Neural crest cell (in vitro differentiated cells): Measurements from ENCODE around the gene HEATR5A. TPM values are rescaled to one million over a fixed set of nuclear protein-coding genes. Genes with fewer than 3 reads are reported as not detected.

ENCODE experiments used
- DNase-seq: peaks from one replicate; pipeline ENCODE4 v3.0.0; 2021; ENCODE audit warnings: low read depth, mixed read lengths, low spot score
- H3K27ac Mint-ChIP-seq: one replicate; pipeline ENCODE4 v1.8.0; 2021; ENCODE audit warnings: mild to moderate bottlenecking, mixed read lengths; ENCODE audit not compliant: unreplicated experiment
- H3K27me3 Mint-ChIP-seq: 2 replicates; pipeline ENCODE4 v1.8.0; 2021; ENCODE audit warnings: low read depth, mild to moderate bottlenecking, mixed read lengths
- H3K36me3 Mint-ChIP-seq: 2 replicates; pipeline ENCODE4 v1.8.0; 2021; ENCODE audit warnings: low read depth, mild to moderate bottlenecking, mixed read lengths
- H3K4me1 Mint-ChIP-seq: 2 replicates; pipeline ENCODE4 v1.8.0; 2021; ENCODE audit warnings: mixed read lengths
- H3K4me3 Mint-ChIP-seq: one replicate; pipeline ENCODE4 v1.8.0; 2021; ENCODE audit warnings: mild to moderate bottlenecking, mixed read lengths
- H3K9me3 Mint-ChIP-seq: 2 replicates; pipeline ENCODE4 v1.8.0; 2021; ENCODE audit warnings: mixed read lengths
- total RNA-seq: library from RNA; stranded (reverse); gene quantifications from 2 replicates; pipeline ENCODE4 v1.2.1, GENCODE V29; 2021
- TF ChIP-seq, protein P1 (sequence below): fragments of 200-600 bp; sonication (generic); conservative IDR thresholded peaks from 2 replicates; pipeline ENCODE4 v1.5.0; 2021; ENCODE audit warnings: antibody characterized with exemption, mild to moderate bottlenecking

The HEATR5A gene
- total RNA-seq, 1 donor from 2014 or later = 32.6 TPM

GRCh38 chr14:31255286-31255685 is 165.1 kb downstream of the HEATR5A start:
- no peak overlapping the region for H3K27ac Mint-ChIP-seq
- H3K9me3 Mint-ChIP-seq = peaks cover 3% of the 10 kb centered on the region
- H3K4me1 Mint-ChIP-seq = no peaks in the 10 kb centered on the region
- DNase-seq = no peak
- TF ChIP-seq, protein P1, sequence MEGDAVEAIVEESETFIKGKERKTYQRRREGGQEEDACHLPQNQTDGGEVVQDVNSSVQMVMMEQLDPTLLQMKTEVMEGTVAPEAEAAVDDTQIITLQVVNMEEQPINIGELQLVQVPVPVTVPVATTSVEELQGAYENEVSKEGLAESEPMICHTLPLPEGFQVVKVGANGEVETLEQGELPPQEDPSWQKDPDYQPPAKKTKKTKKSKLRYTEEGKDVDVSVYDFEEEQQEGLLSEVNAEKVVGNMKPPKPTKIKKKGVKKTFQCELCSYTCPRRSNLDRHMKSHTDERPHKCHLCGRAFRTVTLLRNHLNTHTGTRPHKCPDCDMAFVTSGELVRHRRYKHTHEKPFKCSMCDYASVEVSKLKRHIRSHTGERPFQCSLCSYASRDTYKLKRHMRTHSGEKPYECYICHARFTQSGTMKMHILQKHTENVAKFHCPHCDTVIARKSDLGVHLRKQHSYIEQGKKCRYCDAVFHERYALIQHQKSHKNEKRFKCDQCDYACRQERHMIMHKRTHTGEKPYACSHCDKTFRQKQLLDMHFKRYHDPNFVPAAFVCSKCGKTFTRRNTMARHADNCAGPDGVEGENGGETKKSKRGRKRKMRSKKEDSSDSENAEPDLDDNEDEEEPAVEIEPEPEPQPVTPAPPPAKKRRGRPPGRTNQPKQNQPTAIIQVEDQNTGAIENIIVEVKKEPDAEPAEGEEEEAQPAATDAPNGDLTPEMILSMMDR = no peak
- H3K36me3 Mint-ChIP-seq = no peaks in the 10 kb centered on the region
- no peak overlapping the region for H3K4me3 Mint-ChIP-seq
- no peaks in the 10 kb centered on the region for H3K27me3 Mint-ChIP-seq

- no peaks in the 10 kb centered on the region for H3K4me1 Mint-ChIP-seq
- DNase-seq = no peak
- no peaks in the 10 kb centered on the region for H3K27me3 Mint-ChIP-seq
- no peaks in the 10 kb centered on the region for H3K36me3 Mint-ChIP-seq
- no peak overlapping the region for H3K27ac Mint-ChIP-seq
- no peaks in the 10 kb centered on the region for H3K9me3 Mint-ChIP-seq
- H3K4me3 Mint-ChIP-seq = no peak overlapping the region
- TF ChIP-seq, protein P1 = no peak
Measured at GRCh38 chr14:31253746-31254471, 166.4 kb downstream of the HEATR5A start.

DNA sequence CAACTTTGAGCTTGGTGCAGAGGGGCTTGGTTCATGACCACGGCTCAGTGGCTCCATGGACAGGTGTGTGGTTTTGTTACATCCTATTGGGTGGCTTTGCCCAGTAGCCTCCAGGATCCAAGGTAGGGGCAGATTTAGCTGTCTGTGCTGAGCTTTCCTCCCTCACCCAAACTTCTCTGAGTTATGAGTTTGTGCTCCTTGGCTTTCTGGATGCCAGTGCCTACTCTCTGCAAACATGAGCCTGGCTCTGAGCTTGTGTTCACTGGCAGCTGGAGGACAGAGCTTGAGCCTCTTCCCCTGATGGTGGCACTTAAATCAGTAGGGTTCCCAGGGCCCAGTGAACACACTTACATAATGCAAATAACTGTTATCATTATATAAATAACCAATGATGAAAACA is 167.5 kb downstream of the HEATR5A start:
- Mint-ChIP-seq H3K27ac (no peak overlapping the region), H3K4me3 (no peak overlapping the region), H3K36me3 (no peaks in the 10 kb centered on the region), H3K27me3 (no peaks in the 10 kb centered on the region), H3K9me3 (no peaks in the 10 kb centered on the region), H3K4me1 (no peaks in the 10 kb centered on the region)
- DNase-seq = no peak
- TF ChIP-seq, protein P1 = no peak

DNA sequence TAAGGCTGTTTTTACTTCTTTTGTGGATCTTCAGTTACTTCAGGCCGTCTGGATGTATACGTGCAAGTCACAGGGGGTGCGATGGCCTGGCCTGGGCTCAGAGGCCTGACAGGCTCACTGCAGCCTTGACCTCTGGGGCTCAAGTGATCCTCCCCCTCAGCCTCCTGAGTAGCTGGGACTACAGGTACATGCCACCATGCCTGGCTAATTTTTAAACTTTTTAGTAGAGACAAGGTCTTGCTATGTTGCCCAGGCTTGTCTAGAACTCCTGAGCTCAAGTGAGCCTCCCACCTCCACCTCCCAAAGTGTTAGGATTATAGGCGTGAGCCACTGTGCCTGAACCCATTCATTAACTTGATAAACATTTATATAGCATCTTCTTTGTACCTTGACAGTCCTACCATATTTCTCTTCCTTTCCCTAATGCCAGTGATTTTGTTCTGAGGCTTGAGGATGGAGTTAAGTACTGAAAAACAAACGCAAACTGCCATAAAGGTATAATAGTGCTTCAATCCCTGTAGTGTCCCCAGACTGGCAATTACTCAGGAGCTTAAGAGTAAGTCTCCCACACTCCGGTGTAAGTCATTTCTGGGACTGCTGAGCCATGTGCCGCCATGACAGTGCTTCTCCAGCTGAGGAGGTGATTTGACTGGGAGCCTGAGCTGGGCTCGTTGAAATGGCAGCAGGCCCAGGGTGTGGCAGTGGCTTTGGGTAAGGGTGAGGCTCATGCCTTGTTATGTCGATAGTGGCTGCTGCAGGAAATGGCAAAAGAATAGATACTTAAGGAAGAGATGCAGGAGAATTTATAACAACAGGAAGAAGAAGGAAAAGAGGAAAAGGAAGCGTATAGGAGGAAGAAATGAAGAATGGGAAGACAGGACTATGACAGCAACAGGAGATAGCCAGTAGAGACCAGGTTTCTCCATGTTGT is 169.1 kb downstream of the HEATR5A start:
- no peak for DNase-seq
- Mint-ChIP-seq H3K27me3 (no peaks in the 10 kb centered on the region), H3K36me3 (no peaks in the 10 kb centered on the region), H3K9me3 (no peaks in the 10 kb centered on the region), H3K4me1 (no peaks in the 10 kb centered on the region), H3K27ac (no peak overlapping the region), H3K4me3 (no peak overlapping the region)
- TF ChIP-seq, protein P1 = no peak

DNA sequence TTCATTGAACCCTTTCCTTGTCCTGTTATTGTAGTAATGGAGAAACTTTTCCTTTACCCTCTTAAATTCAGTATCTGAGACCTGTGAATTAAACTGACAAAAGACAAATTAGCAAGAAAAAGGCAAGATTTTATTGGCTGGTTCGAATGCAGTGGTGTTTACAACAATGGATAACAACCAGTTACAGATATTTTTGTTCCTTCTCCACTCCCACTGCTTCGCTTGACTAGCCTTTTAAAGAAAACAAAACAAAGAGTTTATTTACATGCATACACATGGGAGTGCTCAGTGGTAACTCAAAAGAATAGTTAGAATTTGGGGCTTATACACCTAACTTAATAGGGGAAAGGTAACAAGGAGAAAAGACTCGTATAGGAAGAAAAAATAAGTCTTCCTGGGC is 175.7 kb downstream of the HEATR5A start:
- no peak overlapping the region for H3K27ac Mint-ChIP-seq

More for the DNA sequence above, 175.7 kb downstream of the HEATR5A start:
- no peak overlapping the region for H3K4me3 Mint-ChIP-seq
- H3K4me1 Mint-ChIP-seq = no peaks in the 10 kb centered on the region
- H3K36me3 Mint-ChIP-seq = no peaks in the 10 kb centered on the region
- TF ChIP-seq, protein P1 = no peak
- DNase-seq = no peak
- H3K27me3 Mint-ChIP-seq = no peaks in the 10 kb centered on the region
- no peaks in the 10 kb centered on the region for H3K9me3 Mint-ChIP-seq
